GM04503 (cell line): ENCODE data around the gene MRPL43.
"Not testable (repeated sequence)": the region's sequence is repeated elsewhere in the genome, so short reads cannot be mapped to it uniquely, and the experiment has no call there.

Experiments
- DNase-seq: peaks from one replicate; pipeline ENCODE4 v3.0.0-alpha.2; 2012; ENCODE audit warnings: low read depth

MRPL43 gene

DNA sequence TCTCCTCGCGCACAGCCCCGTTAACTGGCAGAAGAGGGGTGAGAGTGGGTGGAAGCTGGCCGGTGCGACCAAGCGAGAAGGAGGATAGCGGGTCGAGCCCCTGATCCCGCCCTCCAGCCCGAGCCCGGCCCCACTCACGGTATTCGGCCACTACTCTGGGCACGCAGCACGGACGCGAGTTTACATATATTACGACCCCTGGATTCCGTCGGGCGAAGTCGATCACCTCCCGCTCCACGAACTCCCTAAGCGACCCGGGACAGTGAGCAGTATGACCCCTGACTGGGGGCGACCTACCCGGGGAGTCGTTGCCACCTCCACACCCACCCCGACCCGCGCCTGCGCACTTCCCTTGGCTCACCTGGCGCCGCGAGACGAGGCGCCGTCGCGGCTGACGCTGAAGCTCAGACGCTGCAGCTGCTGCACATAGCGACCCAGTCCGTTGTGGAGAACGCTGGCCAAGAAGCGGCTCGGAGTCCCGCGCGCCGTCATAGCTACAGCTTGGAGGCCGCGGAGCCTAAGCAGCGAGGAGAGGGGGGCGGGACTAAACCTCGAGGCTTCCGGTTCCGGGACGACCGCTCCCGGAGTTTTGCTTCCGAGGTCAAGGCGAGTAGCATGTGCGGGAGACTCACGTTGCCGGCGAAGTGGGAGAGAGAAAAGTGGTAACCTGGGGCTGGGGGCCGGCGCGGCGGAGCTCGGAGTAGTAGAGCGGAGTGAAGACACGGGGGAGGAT is at the start of gene MRPL43, which contains the start of gene TWNK:
MRPL43 (minus strand) TSS at position 546 of the 733 bp plus-strand sequence; CDS start at position 492, 54 bp downstream.
TWNK (plus strand) TSS at position 592 of the 733 bp plus-strand sequence. CDS start 668 bp downstream, outside the sequence.
- no peak for DNase-seq

- DNase-seq = no peak
These were observed 49.4 kb upstream of the MRPL43 start for GRCh38 chr10:101036726-101037125.

DNA sequence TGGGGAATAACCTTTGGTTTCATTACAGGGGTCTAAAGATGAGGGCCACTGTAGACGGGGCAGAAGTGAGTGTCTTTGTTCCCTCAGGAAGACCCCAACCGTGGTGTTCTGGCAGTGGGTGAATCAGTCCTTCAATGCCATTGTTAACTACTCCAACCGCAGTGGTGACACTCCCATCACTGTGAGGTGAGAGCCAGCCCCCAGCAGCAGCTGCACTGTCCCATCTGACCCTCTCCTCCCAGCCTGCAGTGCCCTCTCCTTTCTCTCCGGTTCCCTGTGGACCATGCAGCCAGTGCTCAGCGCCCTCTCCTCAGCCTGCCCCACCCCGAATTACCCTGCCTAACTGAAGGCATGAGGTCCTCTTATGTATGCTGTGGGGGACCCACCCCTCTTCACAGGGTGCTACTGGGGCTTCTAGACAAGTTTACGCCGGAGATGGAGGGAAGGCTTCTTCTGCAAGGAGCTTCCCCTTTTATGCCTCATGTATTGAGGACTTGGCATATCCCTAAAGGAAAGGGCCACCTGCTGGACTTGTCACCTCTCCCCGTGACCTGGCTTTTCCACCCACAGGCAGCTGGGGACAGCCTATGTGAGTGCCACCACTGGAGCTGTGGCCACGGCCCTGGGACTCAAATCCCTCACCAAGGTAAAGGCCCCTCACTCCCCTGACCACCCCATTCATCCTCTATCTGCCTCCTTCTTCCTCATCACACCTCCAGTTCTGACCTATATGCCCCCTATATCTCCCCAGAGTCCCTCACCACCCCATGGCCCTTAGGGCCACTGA is 48.8 kb upstream of the MRPL43 start:
- DNase-seq = no peak

DNA sequence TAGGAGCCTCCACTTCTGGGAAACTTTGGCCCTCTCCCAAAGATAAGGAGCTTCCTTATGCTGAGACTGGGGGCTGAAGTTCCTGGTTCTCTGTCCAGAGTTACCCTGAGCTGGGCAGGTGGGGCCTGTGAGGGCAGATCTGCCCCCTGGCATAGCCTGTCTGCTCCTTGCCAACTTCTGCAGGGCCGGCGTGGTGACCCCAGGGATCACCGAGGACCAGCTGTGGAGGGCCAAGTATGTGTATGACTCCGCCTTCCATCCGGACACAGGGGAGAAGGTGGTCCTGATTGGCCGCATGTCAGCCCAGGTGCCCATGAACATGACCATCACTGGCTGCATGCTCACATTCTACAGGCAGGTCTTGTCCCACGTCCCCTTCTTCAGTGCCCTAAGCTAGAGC is 48.0 kb upstream of the MRPL43 start:
- DNase-seq = no peak

DNA sequence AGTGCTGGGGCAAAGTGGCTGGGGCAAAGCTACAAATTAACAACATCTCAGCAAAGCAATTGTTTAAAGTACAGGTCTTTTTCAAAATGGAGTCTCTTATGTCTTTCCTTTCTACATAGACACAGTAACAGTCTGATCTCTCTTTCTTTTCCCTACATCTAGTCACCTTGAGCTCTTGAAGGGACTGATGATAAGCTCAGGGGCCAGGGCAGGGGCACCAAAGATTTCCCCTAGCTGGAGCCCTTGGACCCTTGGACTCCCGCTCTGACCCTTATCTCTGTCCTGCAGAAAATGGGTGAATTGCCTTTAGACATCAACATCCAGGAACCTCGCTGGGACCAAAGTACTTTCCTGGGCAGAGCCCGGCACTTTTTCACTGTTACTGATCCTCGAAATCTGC is 47.1 kb upstream of the MRPL43 start:
- DNase-seq = not testable (repeated sequence)

- DNase-seq = no peak
These were observed 46.0 kb upstream of the MRPL43 start for GRCh38 chr10:101033276-101033675.

DNA sequence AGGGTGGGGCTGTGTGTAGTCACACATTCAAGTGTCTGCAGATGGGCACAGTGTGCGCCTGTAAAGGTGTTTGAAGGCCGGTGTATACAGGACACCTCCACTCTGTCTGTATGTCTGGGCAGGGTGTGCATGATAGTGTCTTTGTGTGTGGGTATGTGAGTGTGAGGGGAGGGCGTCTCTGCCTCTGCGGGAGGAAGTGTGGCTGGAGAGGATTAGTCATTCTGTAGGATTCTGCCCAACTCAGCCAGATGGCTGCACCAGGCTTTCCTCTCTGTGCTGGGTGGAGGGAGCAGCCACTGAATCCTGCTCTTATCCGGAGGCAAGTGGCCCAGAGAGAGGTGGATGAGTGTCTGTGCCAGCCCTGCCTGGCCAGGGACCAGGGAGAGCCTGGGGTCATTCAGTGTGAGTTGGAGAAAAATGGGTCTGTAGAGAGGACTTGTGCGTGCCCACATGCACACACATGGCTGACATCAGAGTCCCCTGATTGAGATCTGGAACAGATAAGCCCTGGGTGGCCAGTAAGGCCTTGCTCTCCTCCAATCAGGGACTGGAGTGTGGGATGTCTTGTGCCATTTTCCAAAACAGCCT is 45.4 kb upstream of the MRPL43 start:
- peak; percentile 72 for DNase-seq

- DNase-seq = no peak
These were observed 44.7 kb upstream of the MRPL43 start for GRCh38 chr10:101031796-101032636.

GRCh38 chr10:101031128-101031795 is 44.0 kb upstream of the MRPL43 start, which contains the start of the genes PDZD7 and SFXN3:
PDZD7 (minus strand) TSS chr10:101031129; CDS start chr10:101030219, 910 bp downstream.
SFXN3 (plus strand) TSS chr10:101031234; CDS start chr10:101034695, 3,461 bp downstream.
- DNase-seq = peak; percentile 42

- no peak for DNase-seq
These were observed 43.3 kb upstream of the MRPL43 start for GRCh38 chr10:101030496-101031127.

DNA sequence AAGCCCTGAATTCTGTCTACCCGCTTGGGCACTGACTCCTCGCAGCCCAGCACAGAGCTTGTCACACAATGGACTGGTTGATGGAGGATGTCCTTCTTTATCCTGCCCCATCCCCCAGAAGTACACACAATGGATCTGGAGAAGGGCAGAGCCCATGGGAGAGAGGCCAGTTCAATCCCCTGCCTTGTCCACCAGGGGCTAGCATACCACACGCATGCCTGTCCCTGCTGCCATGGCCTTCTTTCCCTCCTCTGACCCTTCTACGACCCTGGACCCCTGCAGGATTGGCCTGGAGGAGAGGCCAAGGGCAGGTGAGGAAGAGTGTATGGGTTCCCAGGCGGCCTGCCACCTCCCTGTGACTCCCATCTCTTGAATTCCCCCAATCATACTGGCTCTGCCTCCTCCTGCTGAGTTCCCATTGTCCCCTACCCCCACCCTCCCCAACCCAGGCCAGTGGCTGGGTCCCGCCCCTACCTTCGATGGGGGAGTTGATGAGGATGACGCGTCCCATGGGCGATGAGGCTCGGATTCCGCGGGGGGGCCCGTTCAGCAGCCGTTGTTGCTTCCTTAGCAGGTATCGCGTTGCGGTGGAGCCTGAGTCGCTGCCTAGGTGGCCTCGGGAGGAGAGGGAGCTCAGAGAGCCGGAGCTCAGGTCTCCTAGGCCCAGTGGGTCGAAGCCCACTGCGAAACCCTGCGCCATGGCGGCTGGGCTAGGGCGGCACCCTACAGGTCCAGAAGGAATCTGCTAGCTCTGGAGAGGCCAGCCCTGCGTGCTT is 42.4 kb upstream of the MRPL43 start:
- DNase-seq = no peak

GRCh38 chr10:101028446-101029337 is 41.4 kb upstream of the MRPL43 start:
- DNase-seq = no peak

DNA sequence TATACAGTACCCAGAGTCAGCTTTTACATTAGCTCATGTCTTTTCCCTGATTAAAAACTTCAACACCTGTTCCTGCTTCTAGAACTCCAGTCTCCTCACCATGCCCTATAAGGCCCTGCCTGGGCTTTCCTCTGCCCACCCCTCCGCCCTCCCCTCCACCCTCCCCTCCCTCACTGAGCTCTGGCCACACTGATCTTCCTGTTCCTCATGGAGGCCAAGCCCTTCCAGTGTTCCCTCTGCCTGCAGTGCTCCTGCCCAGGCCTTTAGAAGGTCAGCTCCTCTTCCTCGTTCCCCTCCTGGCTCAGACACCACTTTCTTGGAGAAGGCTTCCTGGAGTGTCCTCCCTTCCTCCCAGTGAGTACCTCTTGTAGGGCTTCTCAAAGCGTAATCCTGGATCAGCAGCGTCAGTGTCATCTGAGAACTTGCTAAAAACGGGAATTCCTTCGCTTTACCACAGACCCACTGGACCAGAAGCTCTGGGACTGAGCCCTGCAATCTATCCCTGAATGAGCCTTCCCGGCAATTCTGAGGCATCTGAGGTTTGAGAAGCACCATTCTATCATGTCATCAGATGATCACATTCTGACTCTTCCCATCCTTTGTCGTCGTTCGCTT is 39.9 kb upstream of the MRPL43 start:
- DNase-seq = no peak

DNA sequence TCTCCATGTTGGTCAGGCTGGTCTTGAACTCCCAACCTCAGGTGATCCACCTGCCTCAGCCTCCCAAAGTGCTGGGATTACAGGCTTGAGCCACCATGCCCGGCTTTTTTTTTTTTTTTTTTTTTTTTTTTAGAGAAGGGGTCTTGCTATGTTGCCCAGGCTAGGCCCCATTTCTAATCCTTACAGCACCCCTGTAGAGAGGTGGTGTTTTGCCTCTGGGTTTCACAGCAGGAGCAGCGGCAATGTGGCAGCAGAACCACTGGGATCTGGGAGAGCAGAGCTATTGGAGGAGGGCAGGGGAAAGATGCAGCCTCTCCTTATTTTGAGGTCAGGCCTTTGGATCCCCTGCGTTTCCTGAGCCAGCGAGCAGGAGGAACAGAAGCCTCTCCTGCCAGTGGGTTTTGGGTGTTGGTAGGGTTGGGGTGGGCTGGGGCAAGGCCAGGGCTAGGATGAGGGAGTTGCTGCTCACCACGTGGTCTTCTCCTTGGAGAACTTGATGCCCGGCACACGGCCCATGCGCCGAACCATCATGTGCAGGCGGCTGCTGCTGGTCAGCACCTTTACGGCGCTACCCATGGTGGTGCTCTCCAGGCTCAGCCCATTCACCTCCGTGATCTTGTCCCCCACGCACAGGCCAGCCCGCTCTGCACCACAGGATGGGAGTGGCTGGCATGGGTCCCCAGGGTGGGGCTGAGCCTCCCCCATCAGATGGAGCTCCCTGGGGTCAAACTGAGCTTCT is 35.8 kb upstream of the MRPL43 start:
- DNase-seq = no peak

GRCh38 chr10:101021692-101022251 is 34.5 kb upstream of the MRPL43 start:
- DNase-seq = no peak

GRCh38 chr10:101021239-101021638 is 33.9 kb upstream of the MRPL43 start:
- DNase-seq = no peak

- DNase-seq = no peak
These were observed 33.3 kb upstream of the MRPL43 start for GRCh38 chr10:101020427-101021075.
